Large intestine (tissue), 3 donors: ENCODE measurements around the gene SYNPO2. TPM values are rescaled to one million over a fixed set of nuclear protein-coding genes. Genes with fewer than 3 reads are reported as not detected.
"Not testable (repeated sequence)": the region's sequence is repeated elsewhere in the genome, so short reads cannot be mapped to it uniquely, and the experiment has no call there.

Source experiments
- DNase-seq, 2 donors: peaks; one replicate each; pipeline versions ENCODE4 v3.0.0 to v3.0.0-alpha.2; 2013
- H3K27ac ChIP-seq: one replicate; pipeline ENCODE4 v1.5.1; 2013; ENCODE audit warnings: low read length
- H3K27me3 ChIP-seq: 2 replicates; pipeline ENCODE4 v1.6.1; 2013; ENCODE audit warnings: low read length; ENCODE audit not compliant: control insufficient read depth, insufficient read depth
- H3K36me3 ChIP-seq: 2 replicates; pipeline ENCODE4 v1.6.1; 2013; ENCODE audit warnings: low read length; ENCODE audit not compliant: control insufficient read depth, insufficient read depth
- H3K4me1 ChIP-seq: one replicate; pipeline ENCODE4 v1.6.1; 2013; ENCODE audit warnings: low read length; ENCODE audit not compliant: control insufficient read depth, insufficient read depth
- H3K4me3 ChIP-seq: one replicate; pipeline ENCODE4 v1.5.1; 2013; ENCODE audit warnings: low read length
- H3K9me3 ChIP-seq: one replicate; pipeline ENCODE4 v1.6.1; 2013; ENCODE audit warnings: mild to moderate bottlenecking, low read depth, low read length, moderate library complexity; ENCODE audit not compliant: control insufficient read depth
- WGBS: methylation state at CpG from one replicate; pipeline ENCODE4 v1.1.5; 2013; ENCODE audit warnings: low lambda C conversion rate; ENCODE audit not compliant: insufficient coverage; 5-methylcytosine and 5-hydroxymethylcytosine counted together
- polyA plus RNA-seq: library from polyadenylated mRNA; unstranded; fragments of 120-200 nt; gene quantifications from one replicate; pipeline ENCODE4 v1.2.1, GENCODE V29; 2013

SYNPO2 gene
- polyA plus RNA-seq, 1 donor = 81.2 TPM

DNA sequence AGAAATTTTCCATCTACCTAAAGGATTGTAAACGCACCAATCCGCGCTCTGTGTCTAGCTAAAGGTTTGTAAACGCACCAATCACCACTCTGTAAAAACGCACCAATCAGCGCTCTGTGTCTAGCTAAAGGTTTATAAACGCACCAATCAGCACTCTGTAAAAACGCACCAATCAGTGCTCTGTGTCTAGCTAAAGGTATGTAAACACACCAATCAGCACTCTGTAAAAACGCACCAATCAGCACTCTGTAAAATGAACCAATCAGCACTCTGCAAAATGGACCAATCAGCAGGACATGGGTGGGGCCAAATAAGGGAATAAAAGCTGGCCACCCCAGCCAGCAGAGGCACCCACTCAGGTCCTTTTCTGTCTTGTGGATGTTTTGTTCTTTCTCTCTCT, 10.1 kb upstream of the SYNPO2 start:
- not testable (repeated sequence) for H3K4me1 ChIP-seq, H3K9me3 ChIP-seq, DNase-seq, H3K4me3 ChIP-seq, H3K27ac ChIP-seq, H3K27me3 ChIP-seq, H3K36me3 ChIP-seq
- WGBS = no CpG with 5 or more reads among the region's 9 CpGs

DNA sequence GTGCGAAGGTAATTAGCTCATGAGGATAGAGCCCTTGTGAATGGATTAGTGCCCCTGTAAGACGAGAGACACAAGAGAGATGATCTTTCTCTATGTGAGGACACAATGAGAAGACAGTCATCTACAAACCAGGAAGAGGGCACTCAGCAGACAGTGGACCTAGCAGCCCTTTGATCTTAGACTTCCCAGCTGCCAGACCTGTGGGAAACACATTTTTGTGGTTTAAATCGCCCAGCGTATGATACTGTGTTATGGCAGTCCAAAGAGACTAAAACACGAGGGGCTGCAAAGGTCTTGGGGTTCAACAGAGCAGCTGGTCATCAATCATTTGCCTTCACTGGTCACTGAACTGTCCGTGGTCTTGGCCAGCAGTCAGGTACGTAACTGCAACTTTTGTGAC, 9.2 kb upstream of the SYNPO2 start:
- no peaks in the 10 kb centered on the region for H3K36me3 ChIP-seq
- no peak overlapping the region for H3K4me3 ChIP-seq
- DNase-seq = no peak
- WGBS = no CpG with 5 or more reads among the region's 7 CpGs
- no peak overlapping the region for H3K27ac ChIP-seq
- no peaks in the 10 kb centered on the region for H3K4me1 ChIP-seq
- H3K9me3 ChIP-seq = peaks cover 3% of the 10 kb centered on the region
- no peaks in the 10 kb centered on the region for H3K27me3 ChIP-seq

DNA sequence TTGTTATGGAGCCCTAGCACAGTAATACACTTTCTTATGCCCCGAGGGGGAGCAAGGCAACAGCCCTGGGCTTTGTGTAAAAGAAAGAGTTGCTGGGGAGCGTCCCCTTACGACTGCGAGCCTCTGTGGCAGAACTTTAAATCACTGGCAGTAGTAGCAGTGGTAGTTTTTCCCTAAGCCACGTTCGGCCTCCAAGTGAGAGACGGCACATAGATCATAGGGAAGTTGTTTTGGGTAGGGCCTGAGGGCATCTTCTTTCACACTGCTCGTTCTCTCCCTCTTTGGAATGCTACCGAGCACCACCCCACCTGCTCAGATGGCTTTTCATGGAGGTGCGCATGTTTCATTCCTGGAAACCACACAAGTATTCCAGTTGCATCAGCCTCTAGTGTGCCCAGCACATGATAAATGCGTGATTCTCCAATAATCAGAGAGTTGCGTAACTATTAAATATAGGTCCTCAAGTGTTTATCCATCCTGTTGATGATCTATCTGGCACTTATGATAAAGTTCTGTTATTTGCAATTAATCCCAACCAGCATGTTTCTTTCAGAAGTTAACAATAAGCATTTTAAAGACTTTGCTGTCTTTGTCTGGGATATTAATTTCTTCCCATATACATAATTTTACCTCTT, 7.0 kb upstream of the SYNPO2 start:
- no peaks in the 10 kb centered on the region for H3K4me1 ChIP-seq
- H3K4me3 ChIP-seq = no peak overlapping the region
- H3K27ac ChIP-seq = no peak overlapping the region
- H3K36me3 ChIP-seq = no peaks in the 10 kb centered on the region
- no CpG with 5 or more reads among the region's 12 CpGs for whole genome bisulfite sequencing
- H3K9me3 ChIP-seq = peaks cover 3% of the 10 kb centered on the region
- peaks cover under 1% of the 10 kb centered on the region for H3K27me3 ChIP-seq
- no peak for DNase-seq

DNA sequence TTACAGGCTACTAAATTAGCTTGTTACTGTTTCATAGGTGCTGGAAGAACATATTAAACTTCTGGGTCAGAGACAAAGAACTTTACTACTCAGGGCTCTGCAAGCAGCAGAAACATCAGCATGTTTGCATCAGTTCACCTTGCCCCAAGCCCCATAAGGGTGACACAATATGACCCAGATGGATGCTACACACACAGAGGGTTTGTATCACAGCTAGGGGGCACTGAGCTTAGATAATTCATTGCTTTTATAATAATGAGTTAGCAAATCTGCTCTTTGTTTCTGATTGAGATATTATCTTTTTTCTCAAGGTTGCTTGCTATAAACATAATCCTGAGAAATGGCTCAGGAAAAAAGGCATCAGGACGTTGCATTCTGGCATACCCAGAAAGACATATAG, 4.8 kb upstream of the SYNPO2 start:
- no peak for DNase-seq
- Histone ChIP-seq H3K9me3 (no peaks in the 10 kb centered on the region), H3K27ac (no peak overlapping the region), H3K27me3 (peaks cover 11% of the 10 kb centered on the region), H3K36me3 (no peaks in the 10 kb centered on the region), H3K4me3 (no peak overlapping the region), H3K4me1 (no peaks in the 10 kb centered on the region)
- WGBS = no CpG with 5 or more reads among the region's 1 CpG

DNA sequence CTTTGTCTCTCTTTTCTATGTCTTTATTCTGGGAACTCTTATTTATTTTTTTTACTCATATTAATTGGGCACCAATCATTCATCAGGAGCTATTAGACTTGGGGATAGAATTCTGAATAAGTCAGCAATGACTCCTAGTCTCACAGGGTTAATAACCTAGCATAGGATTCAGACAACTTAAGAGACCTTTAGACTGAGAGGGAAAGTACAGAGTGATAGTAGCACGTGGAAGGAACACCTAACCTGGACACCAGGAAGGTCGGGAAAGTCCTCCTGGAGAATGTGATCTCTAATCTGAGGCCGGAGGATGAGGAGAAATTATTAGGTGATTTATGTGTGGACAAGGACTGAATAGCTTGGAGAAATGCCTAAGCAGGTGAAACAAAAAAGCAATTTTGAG, 3.9 kb upstream of the SYNPO2 start:
- Histone ChIP-seq H3K4me3 (no peak overlapping the region), H3K27ac (no peak overlapping the region), H3K27me3 (peaks cover 15% of the 10 kb centered on the region), H3K4me1 (no peaks in the 10 kb centered on the region), H3K9me3 (no peaks in the 10 kb centered on the region), H3K36me3 (no peaks in the 10 kb centered on the region)
- peak in 1 of 2 donors; percentile 49 for DNase-seq
- no CpG with 5 or more reads among the region's 3 CpGs for WGBS

DNA sequence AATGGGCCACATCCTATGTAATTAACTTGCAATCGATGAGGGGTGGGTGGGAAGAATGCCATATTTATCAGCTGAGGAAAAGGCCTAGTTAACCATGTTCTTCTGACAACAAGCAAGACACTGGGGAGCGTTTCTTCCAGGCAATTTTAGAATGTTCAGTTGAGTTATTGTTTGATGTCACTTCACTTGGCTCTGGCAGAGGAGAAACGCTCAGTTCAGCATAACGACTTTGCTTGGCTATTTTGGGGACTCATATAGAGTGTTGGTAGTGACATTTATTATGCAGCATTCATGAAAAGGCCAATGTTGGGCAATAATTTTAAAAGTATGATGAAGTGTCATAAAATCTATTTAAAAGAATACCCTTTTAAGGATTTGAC, 648 bp downstream of the SYNPO2 start:
- no CpG with 5 or more reads among the region's 4 CpGs for WGBS
- Histone ChIP-seq H3K9me3 (no peaks in the 10 kb centered on the region), H3K4me3 (peak overlapping the region; percentile 41), H3K4me1 (no peaks in the 10 kb centered on the region), H3K27ac (peak overlapping the region; percentile 51), H3K36me3 (no peaks in the 10 kb centered on the region), H3K27me3 (peaks cover 20% of the 10 kb centered on the region)
- peak in 1 of 2 donors; percentile 10 for DNase-seq

DNA sequence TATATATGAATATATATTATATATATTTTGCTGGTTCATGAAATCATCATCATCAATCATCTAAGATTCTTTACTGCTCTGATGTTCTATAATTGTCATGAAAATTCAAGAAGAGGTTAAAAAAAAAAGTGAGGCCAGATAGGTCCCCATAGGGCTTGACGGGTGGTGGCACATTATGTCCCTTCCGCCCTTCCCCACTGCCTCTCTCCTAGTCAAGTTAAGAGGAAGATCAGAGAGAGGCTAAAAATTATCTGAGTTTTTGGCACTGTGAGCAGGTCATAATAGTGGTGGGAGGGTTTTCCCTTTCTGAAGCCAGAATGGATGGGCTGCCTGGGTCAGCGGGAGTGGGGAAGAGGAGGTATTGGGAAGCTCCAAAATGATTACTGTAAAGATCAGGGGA, 5.4 kb downstream of the SYNPO2 start:
- H3K36me3 ChIP-seq = no peaks in the 10 kb centered on the region
- H3K27ac ChIP-seq = no peak overlapping the region
- WGBS = no CpG with 5 or more reads among the region's 3 CpGs
- DNase-seq = no peak
- no peaks in the 10 kb centered on the region for H3K4me1 ChIP-seq
- peaks cover 13% of the 10 kb centered on the region for H3K27me3 ChIP-seq
- H3K4me3 ChIP-seq = no peak overlapping the region
- H3K9me3 ChIP-seq = no peaks in the 10 kb centered on the region

DNA sequence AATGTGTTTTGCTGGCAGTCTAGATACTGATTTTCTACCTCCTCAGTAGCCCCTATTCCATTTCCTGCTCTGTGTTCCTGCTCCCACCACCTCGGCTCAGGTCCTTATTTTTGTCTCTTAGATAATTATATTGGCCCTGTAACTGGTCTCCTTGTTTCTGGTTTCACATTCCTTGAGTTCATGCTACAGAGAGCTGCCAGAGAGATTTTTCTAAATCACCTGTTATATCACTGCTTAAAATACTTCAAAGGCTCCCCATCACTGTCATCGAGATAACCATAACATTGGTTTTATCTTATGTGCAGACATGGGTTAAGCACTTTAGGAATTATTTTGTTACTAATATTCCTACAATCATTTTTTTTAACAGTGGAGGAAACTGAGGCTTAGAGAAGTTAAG, 9.6 kb downstream of the SYNPO2 start:
- WGBS = 72% methylated on average over 2 of the region's 2 CpGs
- Histone ChIP-seq H3K27me3 (peaks cover 6% of the 10 kb centered on the region), H3K27ac (no peak overlapping the region), H3K9me3 (no peaks in the 10 kb centered on the region), H3K4me1 (no peaks in the 10 kb centered on the region), H3K36me3 (no peaks in the 10 kb centered on the region), H3K4me3 (no peak overlapping the region)
- no peak for DNase-seq

DNA sequence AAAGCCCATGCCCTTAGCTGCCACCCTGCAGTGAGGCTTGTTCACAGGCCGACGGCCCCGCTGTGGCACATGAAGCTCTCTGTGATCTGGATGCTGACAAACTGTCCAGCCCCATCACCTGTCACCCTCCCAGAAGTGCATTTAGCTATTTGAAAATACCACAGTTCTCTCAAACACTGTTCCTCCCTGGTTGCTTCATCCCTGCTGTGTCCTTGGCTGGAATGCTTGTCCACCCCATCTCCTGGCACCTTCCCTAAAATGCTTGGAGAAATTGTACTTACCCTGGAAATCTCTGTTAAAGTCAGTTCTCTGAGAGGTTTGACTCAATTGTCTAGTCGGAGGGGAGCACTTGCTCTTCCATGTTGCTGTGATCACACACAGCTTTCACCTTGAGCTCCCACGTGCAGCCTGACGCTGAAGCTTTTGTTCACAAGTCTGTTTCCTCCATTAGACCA, 10.1 kb downstream of the SYNPO2 start:
- no peaks in the 10 kb centered on the region for H3K4me1 ChIP-seq
- H3K4me3 ChIP-seq = no peak overlapping the region
- WGBS = no CpG with 5 or more reads among the region's 6 CpGs
- no peak overlapping the region for H3K27ac ChIP-seq
- no peak for DNase-seq
- H3K36me3 ChIP-seq = no peaks in the 10 kb centered on the region
- no peaks in the 10 kb centered on the region for H3K9me3 ChIP-seq
- peaks cover 6% of the 10 kb centered on the region for H3K27me3 ChIP-seq

DNA sequence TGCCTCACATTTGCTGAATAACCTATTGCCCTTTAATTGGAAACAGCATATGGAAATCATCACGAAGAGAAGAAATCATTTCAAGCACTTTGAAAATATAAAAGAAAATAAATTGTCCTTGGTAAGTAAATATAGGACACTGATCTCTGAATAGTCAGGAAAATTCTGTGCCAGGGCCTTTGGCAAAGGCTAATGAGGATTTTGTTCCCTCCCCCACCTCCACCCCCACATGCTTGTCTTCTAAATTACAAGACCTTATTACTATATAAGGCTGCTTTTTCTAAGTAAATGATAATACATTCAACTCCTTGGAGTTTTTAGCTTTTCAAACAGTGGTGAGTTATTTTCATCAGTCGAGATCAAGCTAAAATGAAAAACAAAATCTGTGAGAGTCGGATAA, 15.8 kb downstream of the SYNPO2 start:
- no peak overlapping the region for H3K27ac ChIP-seq
- H3K36me3 ChIP-seq = no peaks in the 10 kb centered on the region
- no peaks in the 10 kb centered on the region for H3K27me3 ChIP-seq
- no peaks in the 10 kb centered on the region for H3K9me3 ChIP-seq
- DNase-seq = no peak
- 89% methylated on average over 1 of the region's 3 CpGs for WGBS
- H3K4me3 ChIP-seq = no peak overlapping the region
- H3K4me1 ChIP-seq = no peaks in the 10 kb centered on the region

DNA sequence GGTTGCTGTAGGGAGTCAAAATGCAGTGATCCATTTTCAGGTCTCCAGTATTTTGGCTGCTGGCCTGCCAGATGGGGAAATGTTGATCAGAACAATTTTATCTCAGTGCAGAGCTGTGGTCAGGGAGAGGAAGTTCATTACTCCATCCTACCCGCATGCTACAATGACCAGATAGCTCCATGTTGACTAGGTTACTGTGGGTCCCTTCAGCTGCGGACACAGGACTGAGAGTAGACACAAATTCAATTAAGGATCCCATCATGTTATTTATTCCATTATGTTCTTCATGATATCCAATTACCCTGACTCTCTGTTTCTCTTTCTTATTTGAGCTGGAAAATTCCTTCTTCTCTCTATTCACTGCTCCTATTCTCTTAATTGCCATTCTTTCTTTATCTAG, 16.3 kb downstream of the SYNPO2 start:
- no peak for DNase-seq
- no peak overlapping the region for H3K27ac ChIP-seq
- WGBS = 100% methylated on average over 1 of the region's 2 CpGs

More for the DNA sequence above, 16.3 kb downstream of the SYNPO2 start:
- no peaks in the 10 kb centered on the region for H3K36me3 ChIP-seq
- no peaks in the 10 kb centered on the region for H3K4me1 ChIP-seq
- no peaks in the 10 kb centered on the region for H3K27me3 ChIP-seq
- no peaks in the 10 kb centered on the region for H3K9me3 ChIP-seq
- no peak overlapping the region for H3K4me3 ChIP-seq
